OCI-LY7 (cell line): ENCODE results near the gene C14orf132. TPM values are rescaled to one million over a fixed set of nuclear protein-coding genes. Genes with fewer than 3 reads are reported as not detected.
"Not testable (repeated sequence)": the region's sequence is repeated elsewhere in the genome, so short reads cannot be mapped to it uniquely, and the experiment has no call there.

ENCODE experiments used
- BruUV-seq: library from RNA; stranded (reverse); fragments of 400-500 nt; replicated peaks from 2 replicates; lab custom pipeline; 2021; lab: Mats Ljungman, UMichigan
- CTCF ChIA-PET: fragments of 300-600 bp; sonication (Branson Sonifier 250); formaldehyde crosslinking; loops from one replicate; lab custom pipeline; 2022; ENCODE audit warnings: antibody characterized with exemption; ENCODE audit not compliant: unreplicated experiment; lab: Charles Lee
- POLR2A ChIA-PET: fragments of 300-600 bp; sonication (Branson Sonifier 250); formaldehyde crosslinking; loops from one replicate; lab custom pipeline; 2022; ENCODE audit warnings: antibody characterized with exemption; lab: Charles Lee
- DNase-seq: peaks from one replicate; pipeline ENCODE4 v3.0.0-alpha.2; 2015; ENCODE audit warnings: low spot score
- H2AFZ ChIP-seq: fragments of 200-600 bp; sonication (generic), shearing (Covaris generic); 2 replicates; pipeline ENCODE4 v1.6.1; 2014; ENCODE audit warnings: mild to moderate bottlenecking, antibody characterized with exemption, low read length, moderate library complexity
- H3K27ac ChIP-seq: fragments of 200-600 bp; sonication (generic); 2 replicates; pipeline ENCODE4 v1.5.1; 2014; ENCODE audit warnings: mixed run types, low read depth, mild to moderate bottlenecking, moderate library complexity, low read length, inconsistent platforms; ENCODE audit not compliant: poor library complexity, severe bottlenecking
- H3K36me3 ChIP-seq: fragments of 200-600 bp; sonication (generic); 2 replicates; pipeline ENCODE4 v1.6.1; 2014; ENCODE audit warnings: mild to moderate bottlenecking, antibody characterized with exemption, low read length, moderate library complexity, mixed read lengths; ENCODE audit not compliant: insufficient read depth
- H3K4me1 ChIP-seq: fragments of 200-600 bp; sonication (generic); 2 replicates; pipeline ENCODE4 v1.5.1; 2014; ENCODE audit warnings: mild to moderate bottlenecking, low read length; ENCODE audit not compliant: insufficient read depth, poor library complexity, severe bottlenecking
- H3K4me2 ChIP-seq: fragments of 200-600 bp; sonication (generic); 2 replicates; pipeline ENCODE4 v1.6.1; 2014; ENCODE audit warnings: mild to moderate bottlenecking, low read length
- H3K4me3 ChIP-seq: fragments of 200-600 bp; sonication (generic); 2 replicates; pipeline ENCODE4 v1.5.1; 2014; ENCODE audit warnings: mild to moderate bottlenecking, low read depth, low read length; ENCODE audit not compliant: poor library complexity, severe bottlenecking
- H3K79me2 ChIP-seq: fragments of 200-600 bp; sonication (generic); 2 replicates; pipeline ENCODE4 v1.6.1; 2016; ENCODE audit warnings: low read depth, mild to moderate bottlenecking, low read length, moderate library complexity, mixed read lengths; ENCODE audit not compliant: insufficient read depth
- H3K9me2 ChIP-seq: fragments of 200-600 bp; sonication (generic); 2 replicates; pipeline ENCODE4 v1.6.1; 2016; ENCODE audit warnings: mild to moderate bottlenecking, low read length, mixed read lengths; ENCODE audit not compliant: insufficient read depth
- H3K9me3 ChIP-seq: fragments of 200-600 bp; sonication (generic); 2 replicates; pipeline ENCODE4 v1.6.1; 2014; ENCODE audit warnings: mild to moderate bottlenecking, mixed run types, low read length, mixed read lengths
- H4K20me1 ChIP-seq: fragments of 200-600 bp; sonication (generic); 2 replicates; pipeline ENCODE4 v1.6.1; 2014; ENCODE audit warnings: mild to moderate bottlenecking, antibody characterized with exemption, low read length, moderate library complexity, mixed read lengths; ENCODE audit not compliant: insufficient read depth
- CTCF ChIP-seq: fragments of 200-600 bp; sonication (generic); conservative IDR thresholded peaks from 2 replicates; pipeline ENCODE4 v1.5.1; 2014; ENCODE audit warnings: mild to moderate bottlenecking, antibody characterized with exemption, low read length, moderate library complexity, mixed read lengths
- EZH2phosphoT487 ChIP-seq: fragments of 200-600 bp; sonication (generic); IDR thresholded peaks from 2 replicates; pipeline ENCODE4 v1.6.1; 2018; ENCODE audit warnings: low read depth, borderline replicate concordance, mild to moderate bottlenecking, mixed run types, antibody characterized with exemption, low read length, moderate library complexity, mixed read lengths
- intact Hi-C: fragments of 100-400 bp; cut with micrococcal nuclease; formaldehyde crosslinking; loops from one replicate; pipeline ENCODE4 v1.10.0; 2022; ENCODE audit not compliant: unreplicated experiment
- total RNA-seq, 2 experiments: library from RNA; depleted of rRNA in 1 of 2; stranded (reverse); fragments of >200 nt in 1 of 2; shearing (Covaris generic) in 1 of 2; gene quantifications; 2 replicates each; pipeline ENCODE4 v1.2.3, GENCODE V29; 2014 to 2022

C14orf132 gene
- total RNA-seq, 2 experiments from 2014 or later, result 0.27 TPM; not detected in 1

DNA sequence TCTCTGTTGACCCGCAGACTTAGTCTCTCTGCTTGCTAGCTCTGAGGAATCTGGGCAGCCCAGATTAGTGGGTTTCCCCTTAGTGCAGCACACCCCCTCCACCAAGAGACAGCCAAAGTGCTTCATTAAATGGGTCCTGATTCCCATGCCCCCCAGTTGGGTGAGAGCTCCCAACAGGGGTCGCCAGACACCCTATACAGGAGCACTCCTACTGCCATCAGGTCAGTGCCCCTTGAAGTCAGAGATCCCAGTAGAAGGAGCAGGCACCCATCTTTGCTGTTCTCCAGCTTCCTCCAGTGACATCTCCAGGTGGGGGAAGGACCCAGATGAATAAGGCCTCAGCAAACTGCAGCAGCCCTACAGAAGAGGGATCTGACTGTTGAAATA is 36.7 kb upstream of the C14orf132 start:
- BruUV-seq, result no TSS peak
- no peaks in the 10 kb centered on the region for H3K9me3 ChIP-seq
- TF ChIP-seq EZH2phosphoT487 (no peak), CTCF (no peak)
- H3K4me3 ChIP-seq, result no peak overlapping the region
- no peak overlapping the region for H3K4me2 ChIP-seq
- no peaks in the 10 kb centered on the region for H3K4me1 ChIP-seq
- no peak overlapping the region for H3K27ac ChIP-seq
- no peaks in the 10 kb centered on the region for H3K36me3 ChIP-seq
- H3K9me2 ChIP-seq, result no peaks in the 10 kb centered on the region
- H3K79me2 ChIP-seq, result no peaks in the 10 kb centered on the region
- intact Hi-C loops, result no loop called here
- H4K20me1 ChIP-seq, result no peaks in the 10 kb centered on the region
- CTCF ChIA-PET, result no interaction called here
- DNase-seq, result no peak
- POLR2A ChIA-PET, result interaction anchor here (0.5 kb wide), 1 partner anchor 515 kb away, joined by 4 read pairs; no protein-coding TSS in a partner anchor
- no peak overlapping the region for H2AFZ ChIP-seq

GRCh38 chr14:96011131-96011530 is 28.0 kb upstream of the C14orf132 start:
- CTCF ChIA-PET, result no interaction called here
- Histone ChIP-seq H4K20me1 (no peaks in the 10 kb centered on the region), H3K4me3 (no peak overlapping the region), H3K9me2 (no peaks in the 10 kb centered on the region), H3K36me3 (no peaks in the 10 kb centered on the region), H3K4me2 (no peak overlapping the region), H3K27ac (no peak overlapping the region), H2AFZ (no peak overlapping the region), H3K79me2 (no peaks in the 10 kb centered on the region), H3K9me3 (peaks cover 16% of the 10 kb centered on the region; the same call in 1 of the 2 replicates), H3K4me1 (peaks cover 6% of the 10 kb centered on the region)
- intact Hi-C loops, result no loop called here
- no peak for TF ChIP-seq EZH2phosphoT487
- TF ChIP-seq CTCF, result no peak
- POLR2A ChIA-PET, result no interaction called here
- DNase-seq, result no peak
- no TSS peak for BruUV-seq

GRCh38 chr14:96011607-96012006 is 27.6 kb upstream of the C14orf132 start:
- ChIA-PET CTCF (no interaction called here), POLR2A (interaction anchor here (0.6 kb wide), 1 partner anchor 21 kb away, joined by 4 read pairs; no protein-coding TSS in a partner anchor)
- H3K4me1 ChIP-seq, result peaks cover 6% of the 10 kb centered on the region

DNA sequence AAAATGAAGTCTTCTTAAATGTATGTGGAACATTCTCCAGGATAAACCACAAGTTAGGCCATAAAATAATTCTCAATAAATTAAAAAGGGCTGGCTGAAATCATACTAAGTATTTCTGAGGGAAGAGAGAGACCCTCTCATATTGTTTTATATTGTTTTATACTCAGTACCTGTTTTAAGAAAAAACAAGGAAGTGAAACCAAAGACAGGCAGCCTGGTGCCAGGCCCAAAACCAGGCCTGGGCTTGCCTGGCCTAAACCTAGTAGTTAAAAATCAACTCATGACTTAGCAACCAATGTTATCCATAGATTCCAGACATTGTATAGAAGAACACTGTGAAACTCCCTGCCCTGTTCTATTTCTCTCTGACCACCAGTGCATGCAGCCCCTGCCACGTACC is 26.4 kb upstream of the C14orf132 start:
- DNase-seq, result peak; percentile 51
- H3K9me3 ChIP-seq, result peaks cover 16% of the 10 kb centered on the region; the same call in 1 of the 2 replicates
- H3K4me3 ChIP-seq, intact Hi-C loops, H3K27ac ChIP-seq, BruUV-seq, H2AFZ ChIP-seq, H3K79me2 ChIP-seq, H3K36me3 ChIP-seq, H3K9me2 ChIP-seq, H4K20me1 ChIP-seq, CTCF ChIA-PET, H3K4me1 ChIP-seq: not testable (repeated sequence)
- H3K4me2 ChIP-seq, result 0 out of 2 replicates have a peak overlapping the region, but pooled peaks have one; percentile 29
- POLR2A ChIA-PET, result interaction anchor here (0.5 to 0.7 kb wide), 2 partner anchors 210 to 1874 kb away, joined by 3 to 6 read pairs; no protein-coding TSS in a partner anchor

More at GRCh38 chr14:96011607-96012006, 27.6 kb upstream of the C14orf132 start:
- no peak overlapping the region for H3K27ac ChIP-seq
- H3K4me3 ChIP-seq, result no peak overlapping the region
- intact Hi-C loops, result no loop called here
- no TSS peak for BruUV-seq
- DNase-seq, result no peak
- H4K20me1 ChIP-seq, result no peaks in the 10 kb centered on the region
- no peaks in the 10 kb centered on the region for H3K79me2 ChIP-seq
- peaks cover 16% of the 10 kb centered on the region; the same call in 1 of the 2 replicates for H3K9me3 ChIP-seq
- H2AFZ ChIP-seq, result no peak overlapping the region
- no peaks in the 10 kb centered on the region for H3K9me2 ChIP-seq
- TF ChIP-seq EZH2phosphoT487 (no peak), CTCF (no peak)
- no peak overlapping the region for H3K4me2 ChIP-seq
- H3K36me3 ChIP-seq, result no peaks in the 10 kb centered on the region
